GM12872 (cell line): Measurements from ENCODE around the gene UQCRQ.

Experiments
- TF ChIP-seq, protein P1 (sequence below): IDR thresholded peaks from 3 replicates; pipeline ENCODE4 v1.5.1; 2011; ENCODE audit warnings: low read depth, mild to moderate bottlenecking, low read length, moderate library complexity; ENCODE audit not compliant: insufficient read depth

Gene UQCRQ

DNA sequence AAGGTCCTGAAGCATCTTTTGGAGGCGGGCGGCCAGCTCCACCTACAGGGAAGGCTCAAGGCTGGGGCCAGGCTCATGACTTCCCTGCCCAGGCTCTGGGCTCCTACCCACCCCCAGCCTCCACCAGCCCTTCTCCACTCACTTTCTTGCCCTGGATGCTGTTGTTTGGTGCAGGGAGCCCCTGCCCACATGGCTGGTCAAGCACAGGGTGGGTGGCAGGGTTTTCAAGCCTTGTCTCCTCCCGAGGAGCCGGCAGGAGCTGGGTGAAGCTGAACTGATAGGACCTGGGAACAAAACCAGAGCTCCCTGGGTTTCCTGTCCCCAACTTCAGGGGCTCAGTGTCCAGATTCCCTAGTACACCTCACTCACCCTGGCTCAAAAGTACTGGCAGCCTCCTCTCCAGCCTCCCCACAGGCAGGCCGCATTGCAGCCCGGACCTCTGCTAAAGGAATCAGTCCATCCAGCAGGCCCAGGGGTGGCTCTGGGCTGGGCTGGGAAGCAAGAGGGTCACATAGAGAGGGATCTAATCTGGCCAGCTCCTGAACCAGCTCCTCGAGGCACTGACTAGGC is 42.9 kb upstream of the UQCRQ start:
- TF ChIP-seq, protein P1, sequence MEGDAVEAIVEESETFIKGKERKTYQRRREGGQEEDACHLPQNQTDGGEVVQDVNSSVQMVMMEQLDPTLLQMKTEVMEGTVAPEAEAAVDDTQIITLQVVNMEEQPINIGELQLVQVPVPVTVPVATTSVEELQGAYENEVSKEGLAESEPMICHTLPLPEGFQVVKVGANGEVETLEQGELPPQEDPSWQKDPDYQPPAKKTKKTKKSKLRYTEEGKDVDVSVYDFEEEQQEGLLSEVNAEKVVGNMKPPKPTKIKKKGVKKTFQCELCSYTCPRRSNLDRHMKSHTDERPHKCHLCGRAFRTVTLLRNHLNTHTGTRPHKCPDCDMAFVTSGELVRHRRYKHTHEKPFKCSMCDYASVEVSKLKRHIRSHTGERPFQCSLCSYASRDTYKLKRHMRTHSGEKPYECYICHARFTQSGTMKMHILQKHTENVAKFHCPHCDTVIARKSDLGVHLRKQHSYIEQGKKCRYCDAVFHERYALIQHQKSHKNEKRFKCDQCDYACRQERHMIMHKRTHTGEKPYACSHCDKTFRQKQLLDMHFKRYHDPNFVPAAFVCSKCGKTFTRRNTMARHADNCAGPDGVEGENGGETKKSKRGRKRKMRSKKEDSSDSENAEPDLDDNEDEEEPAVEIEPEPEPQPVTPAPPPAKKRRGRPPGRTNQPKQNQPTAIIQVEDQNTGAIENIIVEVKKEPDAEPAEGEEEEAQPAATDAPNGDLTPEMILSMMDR = no peak

DNA sequence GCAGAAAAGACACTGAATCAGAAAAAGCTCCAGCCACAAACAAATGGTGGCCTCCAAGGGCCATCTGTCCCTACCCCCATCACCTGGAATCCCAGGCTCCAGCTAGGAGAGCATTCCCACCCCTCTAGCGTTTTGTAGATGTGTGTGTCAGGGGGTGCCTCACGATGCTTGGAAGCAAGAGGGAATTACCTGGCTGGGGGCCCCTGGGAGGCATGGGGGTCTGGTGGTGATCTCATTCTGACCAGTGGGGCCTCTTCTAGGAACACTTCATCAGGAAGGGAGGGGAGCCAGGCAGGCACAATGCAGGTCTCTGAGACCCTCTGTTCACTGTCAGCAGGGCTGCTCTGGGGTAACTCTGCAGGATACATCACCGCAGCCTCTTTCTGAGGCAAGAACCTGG is 42.0 kb upstream of the UQCRQ start:
- TF ChIP-seq, protein P1 = no peak

DNA sequence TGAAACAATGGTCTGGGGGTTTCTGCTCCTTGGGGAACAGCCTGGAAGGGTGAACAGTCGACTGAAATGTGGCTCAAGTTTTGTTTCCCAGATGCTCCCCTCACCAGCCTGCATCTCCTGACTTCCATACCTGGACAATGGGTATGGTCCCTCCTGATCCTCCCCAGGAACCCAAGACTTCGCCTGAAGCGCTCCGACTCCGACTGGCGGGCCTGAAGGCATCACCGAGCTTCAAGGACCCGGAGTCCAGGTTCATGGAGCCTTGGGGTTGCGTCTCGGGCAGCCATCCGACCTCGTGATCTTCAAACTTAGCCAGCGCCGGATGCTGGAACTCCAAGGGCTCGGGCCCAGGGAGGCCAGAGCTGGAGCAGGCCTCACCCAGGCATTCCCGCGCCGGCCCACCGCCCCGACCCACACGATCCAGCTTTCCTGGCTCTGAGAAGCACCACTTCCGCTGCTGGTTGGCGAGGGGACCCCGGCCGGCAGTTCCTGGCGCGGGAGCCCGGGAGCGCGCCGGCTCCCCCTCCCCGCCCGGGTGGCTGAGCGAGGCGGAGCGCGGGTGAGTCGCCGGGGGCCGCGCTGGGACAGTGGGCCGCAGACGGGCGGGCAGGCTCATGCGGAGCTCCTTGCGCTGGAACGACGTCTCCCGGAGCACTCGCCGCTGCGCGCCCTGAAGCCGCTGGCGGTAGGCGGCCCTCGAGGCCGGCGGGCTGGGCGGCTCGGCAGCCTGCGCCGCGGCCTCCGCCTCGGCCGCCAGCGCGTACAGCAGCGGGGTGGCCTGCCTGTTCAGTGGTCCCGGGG is 41.2 kb upstream of the UQCRQ start:
- TF ChIP-seq, protein P1 = no peak

DNA sequence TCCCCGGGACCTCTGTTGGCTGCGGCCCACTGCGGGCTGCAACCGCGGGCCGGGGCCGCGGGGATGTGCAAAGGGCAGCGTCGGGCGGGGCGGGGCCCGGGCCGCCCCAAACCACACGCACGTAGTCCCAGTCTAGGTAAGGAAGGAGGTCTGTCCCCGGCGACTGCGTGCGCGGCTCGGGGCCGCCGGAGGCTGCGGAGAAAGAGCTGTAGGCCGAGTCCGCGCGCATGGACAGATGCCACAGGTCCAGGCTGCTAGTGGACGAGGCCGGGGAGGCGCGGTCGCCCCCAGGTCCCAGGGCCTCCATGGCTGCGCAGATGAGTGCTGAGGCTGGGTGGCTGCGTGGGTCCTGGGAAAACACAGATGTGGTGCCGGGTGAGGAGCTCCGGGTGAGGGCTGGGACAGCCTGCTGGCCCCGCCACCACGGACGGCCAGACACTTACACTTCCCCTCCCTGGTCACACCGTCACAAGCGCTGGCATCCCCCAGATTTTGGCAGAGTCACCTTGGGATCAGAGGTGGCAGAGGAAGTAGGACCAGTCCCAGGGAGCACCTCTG is 40.5 kb upstream of the UQCRQ start:
- TF ChIP-seq, protein P1 = no peak

DNA sequence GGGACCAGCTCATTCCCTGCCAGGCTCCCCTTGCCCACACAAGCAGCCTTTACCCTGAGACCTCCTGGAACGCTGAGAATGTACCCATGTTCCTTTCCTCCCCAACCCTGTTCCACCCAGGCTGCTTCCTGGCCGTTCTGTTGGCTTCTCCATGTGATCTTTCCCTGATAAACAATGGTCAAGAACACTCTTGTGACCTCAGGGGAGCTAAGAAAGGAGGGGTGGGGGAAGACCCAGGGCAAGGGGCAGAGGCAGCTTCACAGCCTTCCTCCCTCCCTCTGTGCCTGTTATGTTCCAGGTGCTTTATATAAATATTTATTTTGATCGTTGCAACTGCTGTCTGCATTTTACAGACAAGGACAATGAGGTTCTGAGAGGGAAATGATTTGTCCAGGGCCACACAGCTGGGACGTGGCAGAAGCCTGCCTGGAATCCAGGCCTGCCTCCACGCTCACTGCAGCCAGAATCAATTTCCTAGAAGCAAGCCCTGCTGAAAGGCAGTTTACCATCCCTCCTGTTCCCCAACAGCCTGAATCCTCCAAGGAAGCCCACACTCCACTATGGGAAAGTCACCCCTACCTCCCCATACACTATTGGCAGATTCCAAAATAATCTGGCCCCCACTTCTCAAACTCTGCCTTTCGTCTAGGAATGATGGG is 39.9 kb upstream of the UQCRQ start:
- TF ChIP-seq, protein P1 = no peak

DNA sequence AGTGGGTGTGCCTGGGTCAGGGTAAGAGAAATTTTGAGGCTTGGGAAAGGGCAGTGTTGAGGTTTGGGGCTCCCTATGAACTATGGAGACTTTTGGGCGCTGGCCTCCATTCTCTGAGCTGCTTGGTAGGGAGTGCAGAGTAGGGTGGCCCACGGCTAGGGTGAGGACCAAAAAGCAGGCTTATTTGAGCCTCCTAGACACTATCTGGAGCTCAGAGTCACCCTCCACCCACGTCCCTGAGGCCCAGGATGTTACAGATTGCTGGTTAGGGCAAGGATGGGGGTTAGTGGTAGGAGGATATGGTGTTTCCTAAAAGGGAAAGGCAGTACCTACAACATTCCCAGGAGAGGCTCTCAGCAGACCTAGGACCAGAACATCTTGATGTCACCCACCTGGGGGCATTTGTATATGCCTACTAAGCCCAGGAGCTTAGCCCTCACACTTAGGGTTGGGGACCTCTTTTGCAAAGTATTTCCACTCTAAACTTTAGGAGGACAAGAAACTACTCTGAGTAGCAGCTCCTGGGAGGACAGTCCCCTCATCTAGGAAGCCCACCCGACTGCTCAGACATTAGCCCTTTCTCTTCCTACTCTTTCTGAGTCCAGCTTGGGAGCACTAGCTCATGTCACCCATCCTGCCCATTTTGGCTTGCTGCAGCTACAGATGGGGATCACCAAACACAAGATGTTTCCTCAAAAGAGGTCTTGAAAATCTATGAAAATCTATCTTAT is 38.3 kb upstream of the UQCRQ start:
- TF ChIP-seq, protein P1 = no peak
